Sigmoid colon (tissue), 4 donors: ENCODE data around the gene SPRR1A.

Source experiments
- CTCF ChIP-seq, 4 experiments: fragments of 450-650 bp in 3 of 4; fragments of 200-600 bp in 1 of 4; IDR thresholded peaks; one replicate each; pipeline ENCODE4 v1.5.1; 2016 to 2019; ENCODE audit warnings: antibody characterized with exemption in 4 of 4, mild to moderate bottlenecking in 3 of 4, moderate library complexity in 2 of 4
- EP300 ChIP-seq, 4 donors: sonication (generic); formaldehyde crosslinking; IDR thresholded peaks; one replicate each; pipeline ENCODE4 v1.6.1; 2017; ENCODE audit warnings: antibody characterized with exemption in 4 of 4
- POLR2A ChIP-seq, 2 donors: fragments of 450-650 bp; IDR thresholded peaks; one replicate each; pipeline ENCODE4 v1.6.1; 2016; ENCODE audit warnings: antibody characterized with exemption in 2 of 2, mild to moderate bottlenecking in 2 of 2, moderate library complexity in 2 of 2
- POLR2AphosphoS5 ChIP-seq, 4 donors: sonication (generic); formaldehyde crosslinking; IDR thresholded peaks; one replicate each; pipeline ENCODE4 v1.6.1; 2017; ENCODE audit warnings: antibody characterized with exemption in 4 of 4

GRCh38 chr1:152996633-152997400, 12.9 kb downstream of the SPRR1A start:
- TF ChIP-seq POLR2AphosphoS5 (IDR thresholded peaks at IDR 0.05) = no peak
- TF ChIP-seq POLR2A (IDR thresholded peaks at IDR 0.05) = no peak
- no peak for TF ChIP-seq CTCF (IDR thresholded peaks at IDR 0.05)
- TF ChIP-seq EP300 (IDR thresholded peaks at IDR 0.05) = no peak
